Tongue (tissue), 2 donors: Measurements from ENCODE around the gene TM4SF5. TPM values are rescaled to one million over a fixed set of nuclear protein-coding genes. Genes with fewer than 3 reads are reported as not detected.
"Not testable (repeated sequence)": the region's sequence is repeated elsewhere in the genome, so short reads cannot be mapped to it uniquely, and the experiment has no call there.

ENCODE experiments used
- DNase-seq: peaks from one replicate; pipeline ENCODE4 v3.0.0-alpha.2; 2015
- total RNA-seq: library from RNA; depleted of rRNA; stranded (reverse); fragments of >200 nt; gene quantifications from one replicate; pipeline ENCODE4 v1.2.3, GENCODE V29; 2014

Gene TM4SF5
- total RNA-seq, 1 donor from 2014 or later, result not detected

DNA sequence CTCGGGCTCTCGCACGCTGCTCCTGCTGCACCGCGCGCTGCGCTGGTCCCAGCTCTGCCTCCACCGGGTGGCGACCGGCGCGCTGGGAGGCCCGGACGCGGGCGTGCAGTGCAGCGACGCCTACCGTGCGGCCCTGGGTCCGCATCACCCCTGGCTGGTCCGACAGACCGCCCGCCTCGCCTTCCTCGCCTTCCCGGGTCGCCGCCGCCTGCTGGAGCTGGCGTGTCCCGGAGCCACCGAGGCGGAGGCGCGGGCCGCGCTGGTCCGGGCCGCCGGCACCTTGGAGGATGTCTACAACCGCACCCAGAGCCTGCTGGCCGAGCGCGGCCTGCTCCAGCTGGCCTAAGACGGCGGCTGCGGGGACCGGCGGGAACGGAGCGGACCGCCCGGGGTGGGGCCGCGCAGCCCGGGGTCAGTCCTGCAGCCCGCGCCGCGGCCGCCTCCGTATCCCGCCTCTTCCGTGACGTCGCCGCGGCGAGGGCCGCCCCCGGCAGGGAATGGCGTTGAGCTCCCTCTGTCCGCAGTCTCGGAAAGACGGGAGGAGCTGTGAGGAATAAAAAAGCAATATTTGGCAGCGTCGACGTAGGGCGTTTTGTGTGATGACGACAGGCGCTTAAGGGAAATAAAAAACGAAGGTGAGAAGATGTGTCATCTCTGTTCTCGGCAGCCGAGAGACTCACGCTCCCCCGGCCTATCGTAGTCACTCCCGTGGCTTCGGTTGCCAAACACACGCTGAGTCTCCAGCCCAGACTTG lies 18.4 kb downstream of the TM4SF5 start:
- DNase-seq, result peak; percentile 90

DNA sequence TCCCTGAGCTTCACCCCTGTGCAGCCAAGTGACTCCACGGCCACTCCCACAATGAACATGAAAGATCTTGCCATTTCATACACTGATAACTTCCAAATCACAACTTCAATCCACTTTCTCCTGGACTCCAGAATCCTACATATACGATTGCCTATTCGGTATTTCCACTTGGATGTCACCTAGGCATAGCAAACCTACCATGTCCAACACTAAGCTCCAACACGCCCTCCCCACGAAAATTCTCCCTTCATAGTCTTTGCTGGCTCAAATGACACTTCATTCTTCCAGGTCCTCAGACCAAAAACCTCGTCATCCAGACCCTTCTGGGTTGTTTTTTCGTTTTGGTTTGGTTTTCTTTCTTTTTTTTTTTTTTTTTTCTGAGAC lies 19.0 kb downstream of the TM4SF5 start:
- DNase-seq, result no peak

DNA sequence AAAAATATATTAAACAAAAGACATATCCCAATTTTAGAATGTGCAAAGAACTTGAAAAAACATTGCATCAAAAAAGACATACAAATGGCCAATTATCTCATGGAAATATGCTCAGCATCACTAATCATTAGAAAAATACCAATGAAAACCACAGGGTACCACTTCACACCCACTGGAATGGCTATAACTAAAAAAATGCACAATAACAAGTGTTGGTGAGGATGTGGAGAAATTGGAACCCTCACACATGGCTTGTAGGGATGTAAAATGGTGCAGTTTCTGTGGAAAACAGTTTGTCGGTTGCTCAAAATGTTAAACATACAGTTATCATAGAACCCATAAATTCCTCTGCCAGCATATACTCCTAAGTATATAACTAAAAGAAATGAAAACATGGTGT lies 23.5 kb downstream of the TM4SF5 start:
- no peak for DNase-seq

DNA sequence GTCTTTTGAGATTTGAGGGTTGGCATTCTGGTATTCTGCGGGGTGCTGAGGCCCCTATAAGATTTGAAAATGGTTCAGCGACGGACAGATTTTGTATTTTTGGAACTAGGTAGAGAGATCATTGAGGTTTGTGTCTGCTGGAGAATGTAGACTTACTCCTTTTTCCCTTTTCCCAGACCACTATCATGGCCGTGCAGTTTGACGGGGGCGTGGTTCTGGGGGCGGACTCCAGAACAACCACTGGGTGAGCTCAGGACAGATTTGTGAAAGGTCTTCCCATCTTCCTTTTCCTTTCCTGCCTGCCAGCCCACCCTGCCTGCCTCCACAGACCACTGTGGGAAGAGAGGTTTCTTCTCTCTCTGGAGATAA lies 24.9 kb downstream of the TM4SF5 start:
- DNase-seq, result peak; percentile 54

DNA sequence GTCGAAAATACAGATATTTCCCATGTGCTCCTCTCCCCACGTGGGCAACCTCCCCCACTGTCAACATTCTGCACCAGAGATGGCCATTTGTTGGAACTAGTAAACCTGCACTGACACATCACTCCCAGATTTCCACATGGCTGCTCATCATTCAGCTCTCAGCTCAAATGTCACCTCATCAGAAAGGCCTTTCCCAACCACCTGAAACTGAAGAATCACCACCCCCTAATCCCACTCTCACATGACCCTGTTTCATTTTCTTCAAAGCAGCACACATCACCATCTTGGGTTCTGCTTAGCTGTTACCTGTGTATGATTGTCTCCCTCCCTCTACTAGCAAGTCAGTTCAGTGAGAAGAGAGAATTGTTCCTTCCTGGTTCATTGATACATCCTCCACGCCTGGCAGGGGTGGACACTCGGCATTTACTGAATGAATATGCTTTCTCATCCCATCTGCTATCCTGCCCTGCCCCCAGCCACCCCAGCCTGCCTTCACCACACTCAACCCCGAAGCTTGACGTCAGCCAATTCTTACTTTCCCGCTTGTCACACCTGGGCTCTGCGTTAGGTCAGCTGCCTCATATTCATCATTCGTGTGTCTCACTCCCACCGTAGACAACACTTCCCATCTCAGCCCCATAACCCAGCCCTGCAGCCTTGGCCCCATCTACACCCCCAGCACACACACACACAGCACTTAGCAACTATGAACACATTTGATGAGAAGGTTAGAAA lies 28.9 kb downstream of the TM4SF5 start:
- no peak for DNase-seq

DNA sequence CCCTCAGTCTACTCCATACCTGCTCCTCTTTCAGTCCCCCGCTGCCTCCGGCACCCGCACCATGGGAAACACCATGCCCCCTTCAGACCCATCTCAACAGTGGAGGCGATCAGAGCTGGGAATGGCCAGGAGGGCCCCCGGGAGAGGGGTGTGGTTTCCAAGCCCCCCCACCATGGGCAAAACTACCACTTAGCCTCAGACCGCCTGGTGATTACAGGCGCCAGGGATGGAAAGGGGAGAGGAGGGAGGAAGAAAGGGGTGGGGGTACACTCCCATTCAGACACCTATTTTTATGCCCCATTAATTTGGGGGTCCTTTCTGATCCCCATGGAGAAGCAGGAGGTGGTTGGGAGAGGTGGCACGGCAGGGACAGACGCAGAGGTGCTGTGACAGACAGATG lies 30.5 kb downstream of the TM4SF5 start, which contains the start of gene C17orf114:
Gene C17orf114 (minus strand): TSS at position 101 of the 400 bp plus-strand sequence.
- DNase-seq, result no peak

DNA sequence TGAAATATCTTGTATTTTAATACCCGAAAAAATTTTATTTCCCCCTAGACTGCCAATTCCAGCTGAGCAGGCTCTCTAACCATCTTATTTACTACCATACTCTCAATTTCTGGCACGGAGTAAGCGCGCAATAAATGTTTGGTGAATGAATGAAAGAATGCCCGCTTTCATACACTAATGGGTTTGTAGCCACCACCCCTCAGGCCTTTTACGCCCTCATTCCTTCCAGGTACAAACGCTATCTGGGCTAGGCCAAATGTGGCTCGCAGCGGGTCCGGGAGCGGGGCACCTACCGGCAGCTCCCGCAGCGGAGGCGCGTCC lies 34.7 kb downstream of the TM4SF5 start:
- DNase-seq, result peak; percentile 34

DNA sequence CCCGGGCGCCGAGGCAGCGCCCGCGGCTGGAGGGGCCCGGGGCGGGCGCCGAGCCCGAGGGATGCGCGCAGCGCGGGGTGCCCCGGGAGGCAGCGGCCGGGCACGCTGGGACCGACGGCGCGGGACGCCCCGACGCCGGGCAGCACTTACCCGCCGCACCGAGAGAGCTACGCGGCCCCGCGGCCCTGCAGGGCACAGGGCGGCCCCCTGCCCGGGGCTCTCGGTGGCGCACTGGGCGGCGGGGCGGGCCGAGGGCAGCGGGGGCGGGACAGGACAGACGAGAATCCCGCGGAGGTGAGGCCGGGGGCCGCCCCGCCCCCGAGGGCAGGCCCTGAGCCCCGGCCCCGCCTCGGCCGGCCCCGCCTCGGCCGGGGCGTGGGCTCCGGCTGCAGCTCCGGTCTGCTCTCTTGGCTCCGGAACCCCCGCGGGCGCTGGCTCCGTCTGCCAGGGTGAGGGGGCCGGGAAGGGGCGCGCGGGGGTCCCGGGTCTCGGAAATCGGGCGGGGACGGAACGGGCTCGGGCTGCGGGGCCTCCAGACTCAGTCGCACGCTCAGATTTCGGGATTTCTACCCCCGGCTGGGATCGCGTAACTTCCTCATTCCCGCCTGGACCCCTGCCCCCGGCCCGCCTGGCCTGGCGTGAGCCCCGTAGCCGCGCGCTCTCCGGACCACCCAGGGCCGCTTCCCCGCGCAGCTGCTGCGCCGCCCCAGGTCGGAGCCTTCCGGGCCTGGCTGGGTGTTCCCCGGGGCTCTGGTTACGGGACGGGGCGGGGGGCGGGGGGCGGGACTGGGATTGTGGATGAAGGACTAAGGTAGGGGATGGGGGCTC lies 35.3 kb downstream of the TM4SF5 start, which contains the start of gene PLD2:
Gene PLD2 (plus strand): TSS at position 376 of the 828 bp plus-strand sequence. CDS start 621 bp downstream, outside the sequence.
- DNase-seq, result peak; percentile 93

DNA sequence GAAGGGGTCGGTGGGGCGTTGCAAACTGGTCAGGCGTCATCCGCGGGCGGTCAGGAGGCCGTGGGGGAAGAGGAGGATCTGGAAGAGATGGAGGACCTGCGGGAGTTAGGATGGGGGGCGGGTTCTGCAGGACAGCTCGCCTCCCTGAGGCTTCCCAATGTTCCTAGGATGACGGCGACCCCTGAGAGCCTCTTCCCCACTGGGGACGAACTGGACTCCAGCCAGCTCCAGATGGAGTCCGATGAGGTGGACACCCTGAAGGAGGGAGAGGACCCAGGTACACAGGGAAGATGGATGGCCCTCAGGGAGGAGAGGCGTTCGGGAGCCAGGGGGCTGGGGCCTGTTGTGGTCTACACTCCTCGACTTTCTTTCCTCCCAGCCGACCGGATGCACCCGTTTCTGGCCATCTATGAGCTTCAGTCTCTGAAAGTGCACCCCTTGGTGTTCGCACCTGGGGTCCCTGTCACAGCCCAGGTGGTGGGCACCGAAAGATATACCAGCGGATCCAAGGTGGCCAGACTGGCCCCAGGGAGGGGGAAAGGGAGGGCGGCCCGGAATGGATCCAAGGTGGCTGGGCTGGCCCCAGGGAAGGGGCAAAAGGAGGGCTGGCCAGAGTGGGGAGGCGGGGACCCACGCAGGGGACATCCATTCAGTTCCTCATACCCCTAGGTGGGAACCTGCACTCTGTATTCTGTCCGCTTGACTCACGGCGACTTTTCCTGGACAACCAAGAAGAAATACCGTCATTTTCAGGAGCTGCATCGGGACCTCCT lies 36.1 kb downstream of the TM4SF5 start:
- no peak for DNase-seq

DNA sequence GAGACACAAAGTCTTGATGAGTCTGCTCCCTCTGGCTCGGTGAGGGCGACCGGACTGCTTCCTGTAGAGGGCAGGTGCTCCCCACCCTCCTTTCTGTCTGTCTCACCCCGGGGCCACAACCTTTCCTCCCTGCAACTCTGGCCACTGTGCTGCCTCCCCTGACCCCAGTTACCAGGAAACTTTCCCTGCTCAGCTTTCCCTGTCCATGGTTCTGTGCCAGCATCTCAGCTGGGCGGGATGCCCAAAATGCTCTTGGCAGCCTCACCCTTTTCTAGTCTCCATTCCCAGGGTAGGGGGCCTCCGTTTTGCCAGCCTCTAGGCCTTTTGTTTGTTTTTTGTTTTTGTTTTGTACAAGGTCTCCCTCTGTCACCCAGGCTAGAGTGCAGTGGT lies 36.7 kb downstream of the TM4SF5 start:
- DNase-seq, result peak; percentile 71

DNA sequence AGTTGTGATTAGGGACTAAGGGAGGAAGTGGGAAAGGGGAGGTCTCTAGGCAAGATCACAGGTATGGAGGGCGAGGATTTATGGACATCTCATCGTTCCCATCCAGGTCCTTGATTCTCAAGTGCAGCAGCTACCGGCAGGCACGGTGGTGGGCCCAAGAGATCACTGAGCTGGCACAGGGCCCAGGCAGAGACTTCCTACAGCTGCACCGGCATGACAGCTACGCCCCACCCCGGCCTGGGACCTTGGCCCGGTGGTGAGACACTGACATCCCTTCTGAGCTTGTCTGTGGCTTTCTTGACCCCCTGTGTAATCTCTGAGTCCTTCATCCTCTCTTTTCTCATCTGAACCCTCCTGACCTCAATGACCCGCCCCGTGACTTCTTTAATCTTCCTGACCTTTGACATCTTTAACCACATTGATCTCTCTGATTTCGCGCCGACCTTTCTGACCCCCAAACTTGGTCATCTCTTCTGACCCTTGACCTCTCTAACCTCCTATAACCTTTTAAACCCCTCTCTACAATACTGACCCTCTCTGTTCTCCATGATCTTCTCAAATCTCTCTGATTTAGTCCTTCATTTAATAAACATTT lies 39.1 kb downstream of the TM4SF5 start:
- no peak for DNase-seq

DNA sequence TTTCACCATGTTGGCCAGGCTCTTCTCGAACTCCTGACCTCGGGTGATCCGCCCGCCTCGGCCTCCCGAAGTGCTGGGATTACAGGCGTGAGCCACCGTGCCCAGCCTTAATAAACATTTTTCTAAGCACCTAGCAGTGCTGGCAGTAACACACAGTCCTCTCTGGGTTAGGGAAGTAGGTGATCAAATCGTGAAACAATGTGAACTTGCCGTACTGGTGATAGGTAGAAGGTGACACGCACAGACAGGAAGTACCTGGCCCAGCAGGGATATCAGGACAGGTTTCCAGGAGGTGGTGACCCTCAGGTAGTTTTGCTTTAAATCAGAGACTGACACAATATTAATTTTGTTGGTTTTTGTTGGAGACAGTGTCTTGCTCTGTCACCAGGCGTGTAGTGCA lies 39.8 kb downstream of the TM4SF5 start:
- DNase-seq, result no peak

DNA sequence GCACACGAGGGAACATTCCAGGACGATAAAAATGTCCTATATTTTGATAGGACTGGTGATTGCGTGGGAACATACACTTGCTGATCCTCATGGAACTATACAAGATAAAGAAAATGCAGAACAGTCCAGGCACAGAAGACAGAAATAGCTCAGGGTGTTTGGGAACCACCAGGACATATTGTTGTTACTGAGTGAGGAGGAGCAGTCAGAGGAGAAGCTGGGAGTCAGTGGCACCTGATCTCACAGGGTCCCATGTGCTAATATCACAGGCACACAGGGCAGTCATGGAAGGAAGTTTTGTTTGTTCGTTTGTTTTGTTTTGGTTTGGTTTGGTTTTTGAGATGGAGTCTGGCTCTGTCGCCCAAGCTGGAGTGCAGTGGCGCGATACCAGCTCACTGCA lies 41.0 kb downstream of the TM4SF5 start:
- no peak for DNase-seq

DNA sequence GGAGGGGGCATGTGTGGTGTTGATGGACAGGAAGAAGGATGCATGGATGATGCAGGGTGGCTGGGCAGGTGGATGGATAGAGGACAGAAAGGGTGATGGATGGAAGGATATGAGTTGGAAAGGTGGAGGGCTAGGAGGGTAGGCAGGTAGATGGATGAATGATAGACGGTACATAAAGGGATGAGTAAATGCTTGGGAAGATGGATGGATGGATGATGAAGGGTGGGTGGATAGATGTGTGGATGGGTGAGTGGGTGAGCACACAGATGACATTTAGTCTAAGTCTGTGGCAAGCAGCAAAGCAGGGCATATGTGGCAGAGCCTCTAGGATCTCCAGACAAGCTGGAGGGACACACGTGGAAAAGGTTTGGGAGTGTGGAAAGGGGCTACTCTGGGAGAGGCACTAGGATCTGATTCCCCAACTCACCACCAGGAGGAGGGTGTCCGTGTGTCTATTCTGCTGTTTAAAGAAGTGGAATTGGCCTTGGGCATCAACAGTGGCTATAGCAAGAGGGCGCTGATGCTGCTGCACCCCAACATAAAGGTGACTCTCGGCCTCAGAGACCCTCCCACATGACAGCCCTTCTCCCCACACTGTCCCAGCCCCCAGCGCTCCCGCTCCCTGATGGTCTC lies 43.5 kb downstream of the TM4SF5 start:
- DNase-seq, result no peak

DNA sequence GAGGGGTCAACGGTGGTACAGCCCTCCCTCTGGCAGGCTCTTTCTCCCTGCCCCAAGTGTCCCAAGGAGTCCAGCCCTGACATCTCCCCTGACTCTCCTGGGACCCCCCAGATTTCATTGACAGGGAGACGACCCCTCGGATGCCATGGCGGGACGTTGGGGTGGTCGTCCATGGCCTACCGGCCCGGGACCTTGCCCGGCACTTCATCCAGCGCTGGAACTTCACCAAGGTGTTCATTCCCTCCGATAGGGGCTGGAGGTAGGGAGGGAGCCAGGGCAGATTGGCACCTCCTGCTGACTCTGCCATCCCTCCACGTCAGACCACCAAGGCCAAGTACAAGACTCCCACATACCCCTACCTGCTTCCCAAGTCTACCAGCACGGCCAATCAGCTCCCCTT lies 45.1 kb downstream of the TM4SF5 start:
- no peak for DNase-seq

DNA sequence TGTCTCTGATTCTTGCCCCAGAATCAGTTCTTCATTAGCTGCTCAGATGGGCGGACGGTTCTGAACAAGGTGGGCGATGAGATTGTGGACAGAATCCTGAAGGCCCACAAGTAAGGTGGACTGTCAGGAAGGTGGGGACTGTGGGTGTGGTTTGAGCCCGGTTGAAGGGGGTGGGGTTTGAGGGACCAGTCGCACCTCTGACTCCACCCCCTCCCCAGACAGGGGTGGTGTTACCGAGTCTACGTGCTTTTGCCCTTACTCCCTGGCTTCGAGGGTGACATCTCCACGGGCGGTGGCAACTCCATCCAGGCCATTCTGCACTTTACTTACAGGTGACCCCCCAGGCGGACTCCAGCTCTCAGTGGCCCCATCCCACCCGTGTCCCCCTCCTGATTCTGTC lies 46.6 kb downstream of the TM4SF5 start:
- DNase-seq, result no peak

DNA sequence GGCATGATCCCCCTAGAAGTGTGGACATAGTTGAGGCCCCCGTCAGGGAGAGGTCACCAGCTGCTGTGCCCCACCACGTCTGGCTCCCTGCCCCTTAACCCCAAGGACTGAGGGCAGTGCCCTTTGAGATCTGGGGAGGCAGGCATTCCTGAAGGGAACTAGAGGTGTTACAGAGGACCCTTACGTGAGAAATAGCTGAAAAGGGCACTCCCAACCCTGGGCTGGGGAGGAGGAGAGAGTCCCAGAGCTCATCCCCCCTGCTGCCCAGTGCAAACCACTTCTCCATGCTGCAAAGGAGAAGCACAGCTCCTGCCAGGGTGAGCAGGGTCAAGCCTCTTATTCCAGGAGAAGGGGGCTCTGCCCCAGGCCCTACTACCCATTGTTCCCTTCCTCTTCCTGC lies 51.1 kb downstream of the TM4SF5 start:
- DNase-seq, result no peak

DNA sequence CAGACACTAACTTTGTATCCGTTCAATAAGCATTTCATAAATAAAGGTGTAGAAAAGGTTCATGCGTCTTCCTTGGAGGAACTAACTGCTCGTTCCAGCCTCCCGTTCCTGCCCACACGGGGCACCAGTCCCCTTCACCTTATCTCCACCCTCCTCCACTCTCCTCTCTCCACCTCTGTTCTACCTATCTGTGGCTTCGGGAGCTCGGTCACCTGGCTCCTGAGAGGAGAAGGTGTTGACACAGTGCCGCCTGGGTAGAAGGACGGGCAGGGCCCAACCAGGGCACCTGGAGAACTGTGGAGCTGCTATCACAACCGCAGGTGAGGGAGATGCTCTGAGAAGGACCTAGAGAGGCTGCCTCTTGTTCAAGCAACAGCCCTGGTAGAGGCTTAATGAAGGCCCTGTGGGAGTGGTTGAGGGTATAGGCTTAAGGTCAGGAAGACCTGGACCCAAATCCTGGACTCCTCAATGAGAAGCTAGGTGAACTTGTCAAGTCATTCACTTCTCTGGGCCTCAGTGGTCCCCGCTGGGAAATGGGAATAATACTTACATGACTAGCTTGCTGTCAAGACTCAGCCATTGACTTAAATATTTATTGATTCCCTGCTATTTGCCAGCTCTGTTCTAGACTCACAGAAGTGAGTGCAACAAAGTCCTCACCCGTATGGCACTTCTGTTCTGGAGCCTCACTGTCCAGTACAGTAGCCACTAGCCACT lies 51.8 kb downstream of the TM4SF5 start:
- no peak for DNase-seq

DNA sequence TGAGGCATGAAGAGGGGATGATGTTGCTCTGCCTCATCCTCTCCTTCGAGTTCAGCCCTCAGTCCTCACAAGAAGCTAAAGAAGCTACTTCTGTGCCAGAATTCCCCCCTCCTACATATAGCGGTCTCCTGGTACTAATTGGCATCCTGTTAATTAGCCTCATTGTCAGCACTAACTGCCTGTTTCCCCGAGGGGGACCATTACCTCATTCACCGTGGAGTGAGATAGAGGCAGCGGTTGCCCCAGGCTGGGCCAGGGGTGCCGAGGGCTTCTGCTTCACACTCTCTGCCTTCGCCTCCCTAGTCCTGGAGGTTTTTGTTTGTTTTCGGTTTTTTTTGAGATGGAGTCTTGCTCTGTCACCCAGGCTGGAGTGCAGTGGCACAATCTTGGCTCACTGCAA lies 55.7 kb downstream of the TM4SF5 start:
- DNase-seq, result no peak

DNA sequence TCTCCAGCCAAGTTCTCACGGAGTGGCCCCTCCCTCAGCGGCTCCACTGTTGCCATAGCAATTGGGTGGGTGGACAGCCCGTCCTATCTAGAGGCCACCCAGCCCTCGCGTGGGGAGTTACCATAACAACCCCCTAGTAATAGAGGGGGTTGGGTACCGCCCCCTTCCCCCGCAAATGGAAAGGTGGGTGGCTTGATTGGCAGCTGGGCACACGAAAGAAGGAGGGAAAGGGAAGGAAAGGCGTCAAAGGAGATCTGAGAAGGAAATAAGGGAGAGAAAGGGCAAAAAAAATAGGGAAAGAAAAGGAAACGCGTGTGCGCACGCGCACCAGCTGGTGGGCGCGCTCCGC lies 61.1 kb downstream of the TM4SF5 start:
- DNase-seq, result not testable (repeated sequence)
